IMR-90 (cell line): ENCODE measurements around the gene DNAH3. TPM values are rescaled to one million over a fixed set of nuclear protein-coding genes. Genes with fewer than 3 reads are reported as not detected.
"Not testable (repeated sequence)": the region's sequence is repeated elsewhere in the genome, so short reads cannot be mapped to it uniquely, and the experiment has no call there.

ENCODE experiments used
- ATAC-seq: fragments of 200-7000 bp; cut with Tn5 transposase; 2 replicates; pipeline ENCODE4 v1.9.1; 2020; ENCODE audit warnings: low read depth, mild to moderate bottlenecking, moderate library complexity
- BruUV-seq: library from RNA; stranded (reverse); fragments of 400-500 nt; replicated peaks from 2 replicates; lab custom pipeline; 2021; lab: Mats Ljungman, UMichigan
- CTCF ChIA-PET: fragments of 300-600 bp; formaldehyde crosslinking; extraction: SDS; loops from one replicate; lab custom pipeline; 2021; ENCODE audit warnings: antibody characterized with exemption; lab: Yijun Ruan, JAX
- POLR2A ChIA-PET: fragments of 300-600 bp; sonication (Branson Sonifier 250); formaldehyde crosslinking; loops from one replicate; lab custom pipeline; 2022; ENCODE audit warnings: antibody characterized with exemption; ENCODE audit not compliant: unreplicated experiment; lab: Charles Lee
- DNase-seq: peaks from one replicate; pipeline ENCODE4 v3.0.0; 2013
- H2AFZ ChIP-seq: replicated peaks from 2 replicates; pipeline ENCODE3; 2013; ENCODE audit warnings: low read length, mild to moderate bottlenecking; ENCODE audit not compliant: poor library complexity
- H2AK5ac ChIP-seq: 2 replicates; pipeline ENCODE4 v1.6.1; 2013; ENCODE audit warnings: low read depth, low read length, inconsistent platforms
- H2AK9ac ChIP-seq: replicated peaks from 2 replicates; pipeline ENCODE3; 2013; ENCODE audit warnings: mild to moderate bottlenecking, low read depth, low read length, moderate library complexity; ENCODE audit not compliant: poor library complexity
- H2BK120ac ChIP-seq: 2 replicates; pipeline ENCODE4 v1.6.1; 2013; ENCODE audit warnings: low read depth, low read length, inconsistent platforms
- H2BK15ac ChIP-seq: 3 replicates; pipeline ENCODE4 v1.6.1; 2013; ENCODE audit warnings: low read depth, low read length, inconsistent platforms
- H2BK20ac ChIP-seq: 2 replicates; pipeline ENCODE4 v1.6.1; 2013; ENCODE audit warnings: low read depth, mild to moderate bottlenecking, inconsistent platforms, low read length, moderate library complexity
- H2BK5ac ChIP-seq: 2 replicates; pipeline ENCODE4 v1.6.1; 2013; ENCODE audit warnings: mild to moderate bottlenecking, low read depth, low read length, inconsistent platforms; ENCODE audit not compliant: poor library complexity, severe bottlenecking
- H3K14ac ChIP-seq: replicated peaks from 2 replicates; pipeline ENCODE4 v1.6.1; 2013; ENCODE audit warnings: low read depth, low read length, inconsistent platforms
- H3K18ac ChIP-seq: 2 replicates; pipeline ENCODE4 v1.6.1; 2013; ENCODE audit warnings: low read depth, low read length, control low read depth
- H3K23ac ChIP-seq: 2 replicates; pipeline ENCODE4 v1.6.1; 2013; ENCODE audit warnings: low read depth, low read length, inconsistent platforms
- H3K27ac ChIP-seq: 2 replicates; pipeline ENCODE4 v1.5.1; 2013; ENCODE audit warnings: mild to moderate bottlenecking, control low read depth, low read length; ENCODE audit not compliant: insufficient read depth
- H3K27me3 ChIP-seq: 2 replicates; pipeline ENCODE4 v1.6.1; 2013; ENCODE audit warnings: low read length; ENCODE audit not compliant: control insufficient read depth, insufficient read depth
- H3K36me3 ChIP-seq: 2 replicates; pipeline ENCODE4 v1.6.1; 2013; ENCODE audit warnings: low read length, mixed read lengths; ENCODE audit not compliant: control insufficient read depth, insufficient read depth
- H3K4ac ChIP-seq: 2 replicates; pipeline ENCODE4 v1.6.1; 2013; ENCODE audit warnings: low read depth, low read length, inconsistent platforms
- H3K4me1 ChIP-seq: 2 replicates; pipeline ENCODE4 v1.6.1; 2013; ENCODE audit warnings: low read length, mixed read lengths; ENCODE audit not compliant: control insufficient read depth, insufficient read depth
- H3K4me2 ChIP-seq: 2 replicates; pipeline ENCODE4 v1.6.1; 2013; ENCODE audit warnings: low read depth, mild to moderate bottlenecking, control low read depth, low read length, moderate library complexity
- H3K4me3 ChIP-seq: 2 replicates; pipeline ENCODE4 v1.5.1; 2013; ENCODE audit warnings: low read depth, mild to moderate bottlenecking, control low read depth, low read length, moderate library complexity; ENCODE audit not compliant: insufficient read depth
- H3K56ac ChIP-seq: 2 replicates; pipeline ENCODE4 v1.6.1; 2013; ENCODE audit warnings: low read length, inconsistent platforms; ENCODE audit not compliant: insufficient read depth; ENCODE audit errors: extremely low read depth
- H3K79me1 ChIP-seq, 2 experiments: 2 replicates each; pipeline ENCODE4 v1.6.1; 2013; ENCODE audit warnings: low read length in 2 of 2, inconsistent platforms in 1 of 2, low read depth in 1 of 2
- H3K9ac ChIP-seq: 2 replicates; pipeline ENCODE4 v1.6.1; 2013; ENCODE audit warnings: low read depth, low read length, control low read depth
- H3K9me1 ChIP-seq: 2 replicates; pipeline ENCODE4 v1.6.1; 2013; ENCODE audit warnings: low read length, inconsistent platforms; ENCODE audit not compliant: insufficient read depth
- H3K9me3 ChIP-seq: 2 replicates; pipeline ENCODE4 v1.6.1; 2013; ENCODE audit warnings: low read length; ENCODE audit not compliant: control insufficient read depth, insufficient read depth
- H4K20me1 ChIP-seq: 2 replicates; pipeline ENCODE4 v1.6.1; 2013; ENCODE audit warnings: low read length, inconsistent platforms; ENCODE audit not compliant: insufficient read depth
- H4K5ac ChIP-seq: 2 replicates; pipeline ENCODE4 v1.6.1; 2013; ENCODE audit warnings: mild to moderate bottlenecking, low read depth, low read length, control low read depth
- H4K8ac ChIP-seq, 2 experiments: 2 replicates each; pipeline ENCODE4 v1.6.1; 2013; ENCODE audit warnings: low read depth in 2 of 2, low read length in 2 of 2, control low read depth in 1 of 2, inconsistent platforms in 1 of 2
- H4K91ac ChIP-seq: 2 replicates; pipeline ENCODE4 v1.6.1; 2013; ENCODE audit warnings: low read depth, low read length, inconsistent platforms; ENCODE audit not compliant: insufficient read depth
- WGBS, 2 experiments: methylation state at CpG; one replicate each; pipeline versions ENCODE4 v1.1.5 to v1.1.7; 2013; ENCODE audit warnings: missing lambda C conversion rate in 2 of 2; ENCODE audit not compliant: insufficient read length in 1 of 2; ENCODE audit errors: extremely low coverage in 2 of 2; 5-methylcytosine and 5-hydroxymethylcytosine counted together
- dilution Hi-C: fragments of 300-500 bp; cut with HindIII; formaldehyde crosslinking; loops from one replicate; pipeline ENCODE4 v1.14.3; 2018; ENCODE audit warnings: low sequenced_read_pairs; ENCODE audit not compliant: unreplicated experiment
- in situ Hi-C: fragments of 300-500 bp; cut with MboI; formaldehyde crosslinking; loops from 3 replicates; pipeline ENCODE4 v1.14.3; 2019; ENCODE audit warnings: low sequenced_read_pairs, inconsistent platforms, mixed read lengths
- intact Hi-C: fragments of 100-400 bp; cut with micrococcal nuclease; formaldehyde crosslinking; loops from 2 replicates; pipeline ENCODE4 v1.10.0; 2022
- polyA plus RNA-seq, 3 experiments: library from polyadenylated mRNA; depleted of rRNA; stranded (reverse); fragments of >200 nt; gene quantifications; 2 replicates each; pipeline ENCODE4 v1.2.3, GENCODE V29; 2012; ENCODE audit warnings: low replicate concordance in 1 of 3
- total RNA-seq: library from RNA; depleted of rRNA; stranded (reverse); fragments of >200 nt; gene quantifications from 2 replicates; pipeline ENCODE4 v1.2.3, GENCODE V29; 2012

Gene DNAH3
- total and polyA plus RNA-seq, 2 of the 4 experiments (the other 2 are of a cell fraction) = not detected

DNA sequence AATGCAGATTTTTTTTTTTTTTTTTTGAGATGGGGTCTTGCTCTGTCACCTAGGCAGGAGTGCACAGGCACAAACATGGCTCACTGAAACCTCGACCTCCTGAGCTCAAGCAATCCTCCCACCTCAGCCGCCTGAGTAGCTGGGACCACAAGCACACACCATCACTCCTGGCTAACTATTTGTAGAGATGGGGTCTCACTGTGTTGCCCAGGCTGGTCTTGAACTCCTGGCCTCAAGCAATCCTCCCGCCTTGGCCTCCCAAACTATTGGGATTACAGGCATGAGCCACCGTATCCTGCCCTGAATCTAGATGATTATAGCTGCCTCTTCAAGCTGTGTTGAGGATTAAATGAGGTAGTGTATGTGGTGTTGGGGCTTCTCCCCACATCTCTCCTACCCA, 94.9 kb downstream of the DNAH3 start:
- POLR2A ChIA-PET, H3K9me1 ChIP-seq, H3K14ac ChIP-seq, H2BK15ac ChIP-seq, intact Hi-C loops, H3K79me1 ChIP-seq, H2AFZ ChIP-seq, H4K5ac ChIP-seq, ATAC-seq, H2BK20ac ChIP-seq, H2BK120ac ChIP-seq, H3K23ac ChIP-seq, H2AK9ac ChIP-seq, dilution Hi-C loops, H3K4me1 ChIP-seq, H3K18ac ChIP-seq, H4K91ac ChIP-seq, BruUV-seq, in situ Hi-C loops, H3K36me3 ChIP-seq, H4K20me1 ChIP-seq, CTCF ChIA-PET, H4K8ac ChIP-seq, H2AK5ac ChIP-seq, DNase-seq, H3K9me3 ChIP-seq, H3K56ac ChIP-seq, H3K27ac ChIP-seq, H3K9ac ChIP-seq, H2BK5ac ChIP-seq, H3K4me2 ChIP-seq, H3K4me3 ChIP-seq, H3K27me3 ChIP-seq, H3K4ac ChIP-seq: not testable (repeated sequence)
- WGBS, 2 experiments = no CpG with 5 or more reads among the region's 4 CpGs
